ENCODE results near the gene TUT1.

DNA sequence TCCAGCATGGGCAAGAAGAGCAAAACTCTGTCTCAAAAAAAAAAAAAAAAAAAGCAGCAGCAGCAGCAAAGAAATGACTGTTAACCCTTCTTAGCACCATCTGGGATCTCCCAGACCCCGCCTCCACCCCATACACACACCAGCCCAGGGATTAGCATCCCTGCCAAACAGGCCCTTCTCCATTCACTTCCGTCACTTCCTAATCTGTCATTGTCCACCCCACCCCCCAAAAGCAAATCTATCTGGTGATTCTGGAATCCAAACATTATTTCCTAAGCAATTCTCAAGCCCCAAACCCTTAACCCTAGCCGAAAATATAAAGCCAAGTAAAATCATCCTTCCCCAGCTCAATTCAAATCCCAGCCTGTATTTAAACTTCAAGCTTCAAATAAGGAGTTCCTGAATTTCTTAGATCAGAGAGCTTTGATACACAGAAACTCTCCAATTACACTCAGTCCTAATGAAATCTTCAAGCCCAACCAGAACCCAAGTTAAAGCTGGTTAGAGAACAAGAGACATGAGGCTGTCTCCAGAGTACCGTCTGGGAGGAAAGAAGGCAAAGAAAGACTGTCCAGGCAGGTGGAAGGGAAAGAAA lies 38.7 kb downstream of the TUT1 start:
- TF ChIP-seq CTCF (conservative IDR thresholded peaks at IDR 0.05; ENCODE audit: low read depth in 2 of 2) = no peak
- no peak for TF ChIP-seq EZH2 (IDR thresholded peaks at IDR 0.05; ENCODE audit: low read depth, unreplicated experiment)
- TF ChIP-seq EZH2phosphoT487 (IDR thresholded peaks at IDR 0.05; ENCODE audit: unreplicated experiment) = no peak

Measured in GM23338 (cell line).